Left lung (tissue), 10 donors: Measurements from ENCODE around the gene ANGPTL7. TPM values are rescaled to one million over a fixed set of nuclear protein-coding genes. Genes with fewer than 3 reads are reported as not detected.

Experiments
- ATAC-seq: fragments of 200-7000 bp; cut with Tn5 transposase; one replicate; pipeline ENCODE4 v1.9.1; 2020; ENCODE audit warnings: moderate library complexity
- DNase-seq, 4 donors: peaks; one replicate each; pipeline ENCODE4 v3.0.0-alpha.2; 2013 to 2020
- H3K27ac ChIP-seq, 2 donors: fragments of 200-600 bp; sonication (generic) in 1 of 2; one replicate each; pipeline versions ENCODE4 v1.5.0 to v1.8.0; 2020 to 2021
- H3K27me3 ChIP-seq, 2 donors: fragments of 200-600 bp; sonication (generic) in 1 of 2; one replicate each; pipeline versions ENCODE4 v1.5.0 to v1.8.0; 2020 to 2021
- H3K36me3 ChIP-seq, 2 donors: fragments of 200-600 bp; sonication (generic) in 1 of 2; one replicate each; pipeline versions ENCODE4 v1.5.0 to v1.8.0; 2020 to 2021
- H3K4me1 ChIP-seq, 2 donors: fragments of 200-600 bp; one replicate each; pipeline ENCODE4 v1.8.0; 2021
- H3K4me3 ChIP-seq, 2 donors: fragments of 200-600 bp; sonication (generic) in 1 of 2; one replicate each; pipeline versions ENCODE4 v1.5.0 to v1.8.0; 2020 to 2021; ENCODE audit warnings: mild to moderate bottlenecking in 1 of 2
- H3K9me3 ChIP-seq, 2 donors: fragments of 200-600 bp; sonication (generic) in 1 of 2; one replicate each; pipeline versions ENCODE4 v1.5.0 to v1.8.0; 2020 to 2021
- CTCF ChIP-seq, 2 donors: fragments of 200-600 bp; sonication (generic) in 1 of 2; IDR thresholded peaks; one replicate each; pipeline versions ENCODE4 v1.5.0 to v1.8.0; 2021; ENCODE audit warnings: antibody characterized with exemption in 2 of 2
- intact Hi-C, 2 donors: fragments of 100-400 bp; cut with DNase I; formaldehyde crosslinking; loops; one replicate each; pipeline versions ENCODE4 v1.11.2 to v1.14.2; 2022
- polyA plus RNA-seq, 6 donors: library from polyadenylated mRNA; unstranded; fragments of 120-200 nt; gene quantifications; one replicate each; pipeline ENCODE4 v1.2.1, GENCODE V29; 2013; ENCODE audit not compliant: insufficient read length in 6 of 6
- total RNA-seq, 2 donors: library from RNA; stranded (reverse); fragmentation: NEBNext Ultra II Directional; extraction: Animal tissue kit (Norgen Biotek cat#: 25700); gene quantifications; one replicate each; pipeline ENCODE4 v1.2.1, GENCODE V29; 2021
- donor health status: DM: no; HTN: yes; CAD: no.
- donor health status: DM: no; HTN: no; CAD: no.

The ANGPTL7 gene
- total and polyA plus RNA-seq, 8 donors, result 0.07 to 1.6 (median 0.20) TPM

GRCh38 chr1:11198257-11198656 is 9.1 kb downstream of the ANGPTL7 start:
- ATAC-seq, result no peak
- Histone ChIP-seq H3K9me3 (no peaks in the 10 kb centered on the region), H3K27me3 (no peaks in the 10 kb centered on the region), H3K36me3 (peaks cover 0 to 100% of the 10 kb centered on the region in 2 donors), H3K4me3 (no peak overlapping the region), H3K27ac (no peak overlapping the region), H3K4me1 (no peaks in the 10 kb centered on the region)
- intact Hi-C loops, result no loop called here
- DNase-seq, result no peak
- no peak for TF ChIP-seq CTCF (IDR thresholded peaks at IDR 0.05)

- no peak for TF ChIP-seq CTCF (IDR thresholded peaks at IDR 0.05)
- Histone ChIP-seq H3K27me3 (no peaks in the 10 kb centered on the region), H3K36me3 (peaks cover 0 to 100% of the 10 kb centered on the region in 2 donors), H3K27ac (no peak overlapping the region), H3K4me3 (no peak overlapping the region), H3K4me1 (no peaks in the 10 kb centered on the region), H3K9me3 (no peaks in the 10 kb centered on the region)
- DNase-seq (no peak), ATAC-seq (no peak)
- intact Hi-C loops, result no loop called here
Measured at GRCh38 chr1:11198851-11199594, 9.9 kb downstream of the ANGPTL7 start.

- no peaks in the 10 kb centered on the region for H3K4me1 ChIP-seq
- no peaks in the 10 kb centered on the region for H3K27me3 ChIP-seq
- H3K9me3 ChIP-seq, result no peaks in the 10 kb centered on the region
- peaks cover 0 to 100% of the 10 kb centered on the region in 2 donors for H3K36me3 ChIP-seq
- TF ChIP-seq CTCF (IDR thresholded peaks at IDR 0.05), result no peak
- H3K4me3 ChIP-seq, result no peak overlapping the region
- DNase-seq, result no peak
- no peak overlapping the region for H3K27ac ChIP-seq
- intact Hi-C loops, result no loop called here
- ATAC-seq, result no peak
Measured at GRCh38 chr1:11204396-11205190, 15.4 kb downstream of the ANGPTL7 start.

GRCh38 chr1:11207898-11208611 is 18.9 kb downstream of the ANGPTL7 start:
- intact Hi-C loops, result no loop called here
- H3K27ac ChIP-seq, result no peak overlapping the region
- H3K4me3 ChIP-seq, result no peak overlapping the region
- no peak for TF ChIP-seq CTCF (IDR thresholded peaks at IDR 0.05)
- H3K36me3 ChIP-seq, result peaks cover 0 to 100% of the 10 kb centered on the region in 2 donors
- H3K9me3 ChIP-seq, result no peaks in the 10 kb centered on the region
- no peaks in the 10 kb centered on the region for H3K27me3 ChIP-seq
- no peak for DNase-seq
- no peaks in the 10 kb centered on the region for H3K4me1 ChIP-seq
- ATAC-seq, result no peak

- peaks cover 0 to 100% of the 10 kb centered on the region in 2 donors for H3K36me3 ChIP-seq
Measured at GRCh38 chr1:11211461-11211860, 22.3 kb downstream of the ANGPTL7 start.

More at GRCh38 chr1:11211461-11211860, 22.3 kb downstream of the ANGPTL7 start:
- Histone ChIP-seq H3K27me3 (no peaks in the 10 kb centered on the region), H3K27ac (no peak overlapping the region), H3K4me1 (no peaks in the 10 kb centered on the region), H3K4me3 (no peak overlapping the region), H3K9me3 (no peaks in the 10 kb centered on the region)
- ATAC-seq (no peak), DNase-seq (no peak)
- intact Hi-C loops, result no loop called here
- no peak for TF ChIP-seq CTCF (IDR thresholded peaks at IDR 0.05)
